Liver (tissue), 9 donors: ENCODE data around the gene C2CD4D. TPM values are rescaled to one million over a fixed set of nuclear protein-coding genes. Genes with fewer than 3 reads are reported as not detected.

Experiments used
- DNase-seq: peaks from one replicate; pipeline ENCODE4 v3.0.0-alpha.2; 2017; ENCODE audit warnings: low spot score
- H3K27ac ChIP-seq, 2 donors: one replicate each; pipeline ENCODE4 v1.7.0; 2013; ENCODE audit warnings: inconsistent platforms in 2 of 2, low read length in 2 of 2, control low read depth in 1 of 2, low read depth in 1 of 2, mild to moderate bottlenecking in 1 of 2
- H3K27me3 ChIP-seq, 4 donors: one replicate each; pipeline versions ENCODE4 v1.6.1 to v1.7.0; 2013; ENCODE audit warnings: low read length in 3 of 4, inconsistent platforms in 1 of 4, mild to moderate bottlenecking in 1 of 4, moderate library complexity in 1 of 4; ENCODE audit not compliant: control insufficient read depth in 4 of 4, insufficient read depth in 4 of 4
- H3K36me3 ChIP-seq, 4 donors: one replicate each; pipeline versions ENCODE4 v1.6.1 to v1.7.0; 2013; ENCODE audit warnings: low read length in 3 of 4, mild to moderate bottlenecking in 3 of 4, low read depth in 1 of 4, moderate library complexity in 1 of 4; ENCODE audit not compliant: control insufficient read depth in 4 of 4, insufficient read depth in 3 of 4
- H3K4me1 ChIP-seq, 4 donors: one replicate each; pipeline versions ENCODE4 v1.6.1 to v1.7.0; 2013; ENCODE audit warnings: low read length in 3 of 4, mild to moderate bottlenecking in 3 of 4, moderate library complexity in 1 of 4; ENCODE audit not compliant: control insufficient read depth in 4 of 4, insufficient read depth in 4 of 4
- H3K4me3 ChIP-seq, 3 donors: one replicate each; pipeline versions ENCODE4 v1.6.1 to v1.7.0; 2013; ENCODE audit warnings: low read length in 3 of 3, control low read depth in 1 of 3, low read depth in 1 of 3, mild to moderate bottlenecking in 1 of 3
- H3K9ac ChIP-seq, 2 donors: one replicate each; pipeline ENCODE4 v1.7.0; 2013; ENCODE audit warnings: low read length in 2 of 2, mild to moderate bottlenecking in 2 of 2, moderate library complexity in 2 of 2, control low read depth in 1 of 2, low read depth in 1 of 2
- H3K9me3 ChIP-seq, 4 donors: one replicate each; pipeline versions ENCODE4 v1.6.1 to v1.7.0; 2013; ENCODE audit warnings: low read length in 3 of 4; ENCODE audit not compliant: control insufficient read depth in 4 of 4
- EGR1 ChIP-seq, 2 donors: IDR thresholded peaks; 2 replicates each; pipeline ENCODE4 v1.6.1; 2016 to 2018; ENCODE audit warnings: antibody characterized with exemption in 2 of 2, low read depth in 2 of 2
- FOXA1 ChIP-seq: IDR thresholded peaks from 2 replicates; pipeline ENCODE4 v1.6.1; 2016; ENCODE audit warnings: antibody characterized with exemption
- FOXA2 ChIP-seq: IDR thresholded peaks from 2 replicates; pipeline ENCODE4 v1.6.1; 2016; ENCODE audit warnings: antibody characterized with exemption
- GABPA ChIP-seq, 2 donors: IDR thresholded peaks in 1 of 2; conservative IDR thresholded peaks in 1 of 2; 2 replicates each; pipeline ENCODE4 v1.6.1; 2016; ENCODE audit warnings: antibody characterized with exemption in 2 of 2, mild to moderate bottlenecking in 1 of 2, moderate library complexity in 1 of 2
- HNF4A ChIP-seq, 2 donors: conservative IDR thresholded peaks; 2 replicates each; pipeline ENCODE4 v1.6.1; 2016; ENCODE audit warnings: antibody characterized with exemption in 2 of 2, mild to moderate bottlenecking in 2 of 2
- HNF4G ChIP-seq: IDR thresholded peaks from 2 replicates; pipeline ENCODE4 v1.6.1; 2016; ENCODE audit warnings: antibody characterized with exemption
- JUND ChIP-seq, 2 donors: IDR thresholded peaks; 2 replicates each; pipeline ENCODE4 v1.6.1; 2016; ENCODE audit warnings: antibody characterized with exemption in 2 of 2
- SP1 ChIP-seq: IDR thresholded peaks from 2 replicates; pipeline ENCODE4 v1.6.1; 2018; ENCODE audit warnings: antibody characterized with exemption, mild to moderate bottlenecking
- TAF1 ChIP-seq: conservative IDR thresholded peaks from 2 replicates; pipeline ENCODE4 v1.6.1; 2016; ENCODE audit warnings: antibody characterized with exemption, mild to moderate bottlenecking
- YY1 ChIP-seq: IDR thresholded peaks from 2 replicates; pipeline ENCODE4 v1.6.1; 2016; ENCODE audit warnings: antibody characterized with exemption, mild to moderate bottlenecking
- WGBS: extraction: QIAGEN DNeasy Blood & Tissue Kit; methylation state at CpG from one replicate; pipeline ENCODE4 v1.1.7; 2013; 5-methylcytosine and 5-hydroxymethylcytosine counted together
- polyA plus RNA-seq, 2 donors: library from polyadenylated mRNA; stranded (reverse) in 1 of 2; unstranded in 1 of 2; fragments of 200-250 nt in 1 of 2; fragments of >200 nt in 1 of 2; fragmentation: Nextera tagmentation in 1 of 2; extraction: Ambion mirVana in 1 of 2; gene quantifications; one replicate each; pipeline versions ENCODE4 v1.2.1 to v1.2.3, GENCODE V29; 2013 to 2015
- total RNA-seq, 2 donors: library from RNA; depleted of rRNA; stranded (reverse); fragments of >200 nt; gene quantifications; one replicate each; pipeline ENCODE4 v1.2.3, GENCODE V29; 2014
- TF ChIP-seq, protein P1 (sequence below): IDR thresholded peaks from 2 replicates; pipeline ENCODE4 v1.6.1; 2016; ENCODE audit warnings: antibody characterized with exemption, mild to moderate bottlenecking
- TF ChIP-seq, protein P2 (sequence below): IDR thresholded peaks from 2 replicates; pipeline ENCODE4 v1.6.1; 2016; ENCODE audit warnings: antibody characterized with exemption
- TF ChIP-seq, protein P3 (sequence below): IDR thresholded peaks from 2 replicates; pipeline ENCODE4 v1.6.1; 2016; ENCODE audit warnings: antibody characterized with exemption
- donor health status: healthy.
- donor health status: healthy.
- donor health status: healthy.
- donor health status: healthy.
- donor health status: healthy.

Gene C2CD4D
- total and polyA plus RNA-seq, 4 donors: 0.02 to 0.08 TPM; not detected in 2

DNA sequence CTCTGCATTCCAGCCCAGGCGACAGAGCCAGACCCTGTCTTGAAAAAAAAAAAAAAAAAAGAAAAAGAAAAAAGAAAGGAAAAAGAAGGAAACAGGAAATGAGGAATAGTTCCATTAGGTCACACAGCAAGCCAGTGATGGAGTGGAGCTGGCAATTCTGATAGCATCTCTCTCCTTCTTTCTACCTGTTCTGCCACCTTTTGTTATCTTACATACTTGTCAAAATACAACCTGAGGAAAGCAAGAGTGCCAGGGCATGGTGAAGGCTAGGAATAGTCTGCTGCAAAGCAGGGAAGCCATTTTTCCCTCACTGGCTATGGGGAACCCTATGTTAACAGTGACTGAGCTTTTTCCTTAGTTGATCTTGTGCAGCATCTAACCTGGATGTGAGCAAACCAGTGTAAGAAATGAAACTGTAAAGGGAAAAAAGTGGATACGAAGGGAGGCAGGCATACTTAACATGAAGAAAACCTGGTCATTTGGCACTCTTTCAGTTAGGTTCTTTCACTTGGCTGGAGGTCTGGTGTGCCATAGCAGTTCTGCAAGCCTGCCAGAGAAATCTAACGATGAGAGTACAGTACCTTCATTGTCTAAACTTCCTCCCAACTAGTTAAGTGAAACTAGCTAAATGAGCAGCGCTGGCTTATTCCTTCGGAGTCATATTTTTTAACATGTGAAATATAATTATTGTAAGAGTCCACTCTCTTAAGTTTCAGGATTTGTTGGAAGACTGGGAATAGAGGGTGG lies 31.8 kb upstream of the C2CD4D start:
- H3K36me3 ChIP-seq: peaks cover 0 to 11% (median 4%) of the 10 kb centered on the region in 4 donors
- TF ChIP-seq, protein P1, sequence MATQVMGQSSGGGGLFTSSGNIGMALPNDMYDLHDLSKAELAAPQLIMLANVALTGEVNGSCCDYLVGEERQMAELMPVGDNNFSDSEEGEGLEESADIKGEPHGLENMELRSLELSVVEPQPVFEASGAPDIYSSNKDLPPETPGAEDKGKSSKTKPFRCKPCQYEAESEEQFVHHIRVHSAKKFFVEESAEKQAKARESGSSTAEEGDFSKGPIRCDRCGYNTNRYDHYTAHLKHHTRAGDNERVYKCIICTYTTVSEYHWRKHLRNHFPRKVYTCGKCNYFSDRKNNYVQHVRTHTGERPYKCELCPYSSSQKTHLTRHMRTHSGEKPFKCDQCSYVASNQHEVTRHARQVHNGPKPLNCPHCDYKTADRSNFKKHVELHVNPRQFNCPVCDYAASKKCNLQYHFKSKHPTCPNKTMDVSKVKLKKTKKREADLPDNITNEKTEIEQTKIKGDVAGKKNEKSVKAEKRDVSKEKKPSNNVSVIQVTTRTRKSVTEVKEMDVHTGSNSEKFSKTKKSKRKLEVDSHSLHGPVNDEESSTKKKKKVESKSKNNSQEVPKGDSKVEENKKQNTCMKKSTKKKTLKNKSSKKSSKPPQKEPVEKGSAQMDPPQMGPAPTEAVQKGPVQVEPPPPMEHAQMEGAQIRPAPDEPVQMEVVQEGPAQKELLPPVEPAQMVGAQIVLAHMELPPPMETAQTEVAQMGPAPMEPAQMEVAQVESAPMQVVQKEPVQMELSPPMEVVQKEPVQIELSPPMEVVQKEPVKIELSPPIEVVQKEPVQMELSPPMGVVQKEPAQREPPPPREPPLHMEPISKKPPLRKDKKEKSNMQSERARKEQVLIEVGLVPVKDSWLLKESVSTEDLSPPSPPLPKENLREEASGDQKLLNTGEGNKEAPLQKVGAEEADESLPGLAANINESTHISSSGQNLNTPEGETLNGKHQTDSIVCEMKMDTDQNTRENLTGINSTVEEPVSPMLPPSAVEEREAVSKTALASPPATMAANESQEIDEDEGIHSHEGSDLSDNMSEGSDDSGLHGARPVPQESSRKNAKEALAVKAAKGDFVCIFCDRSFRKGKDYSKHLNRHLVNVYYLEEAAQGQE: no peak
- TF ChIP-seq HNF4A (conservative IDR thresholded peaks at IDR 0.05) (no peak), FOXA2 (no peak), TAF1 (no peak), FOXA1 (no peak)
- WGBS: 68% methylated on average over 5 of the region's 5 CpGs
- no peak overlapping the region for H3K27ac ChIP-seq
- no peaks in the 10 kb centered on the region for H3K27me3 ChIP-seq
- H3K4me1 ChIP-seq: no peaks in the 10 kb centered on the region
- no peaks in the 10 kb centered on the region for H3K9me3 ChIP-seq
- H3K4me3 ChIP-seq: no peak overlapping the region
- H3K9ac ChIP-seq: no peak overlapping the region
- DNase-seq: no peak

DNA sequence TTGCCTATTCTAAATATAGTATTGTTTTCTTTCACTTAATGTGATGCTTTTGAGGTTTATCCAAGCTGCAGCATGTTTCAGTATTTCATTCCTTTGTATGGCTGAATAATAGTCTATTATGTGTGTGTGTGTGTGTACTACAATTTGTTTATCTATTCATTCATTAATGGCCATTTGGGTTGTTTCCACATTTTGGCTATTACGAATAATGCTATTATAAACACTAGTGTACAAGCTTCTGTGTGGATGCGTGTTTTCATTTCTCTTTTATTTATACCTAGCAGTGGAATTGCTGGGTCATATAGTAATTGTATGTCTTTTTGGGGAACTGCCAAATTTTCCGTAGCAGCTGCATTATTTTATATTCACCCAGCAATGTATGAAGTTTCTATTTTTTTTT lies 28.9 kb upstream of the C2CD4D start:
- Histone ChIP-seq H3K4me3 (no peak overlapping the region), H3K36me3 (peaks cover 0 to under 1% (median under 1%) of the 10 kb centered on the region in 4 donors), H3K27ac (no peak overlapping the region), H3K9me3 (no peaks in the 10 kb centered on the region), H3K9ac (no peak overlapping the region), H3K27me3 (no peaks in the 10 kb centered on the region), H3K4me1 (no peaks in the 10 kb centered on the region)
- WGBS: 56% methylated on average over 3 of the region's 3 CpGs
- DNase-seq: no peak
- no peak for TF ChIP-seq FOXA2
- TF ChIP-seq JUND (IDR thresholded peaks at IDR 0.05): no peak
- no peak for TF ChIP-seq SP1
- TF ChIP-seq GABPA (IDR thresholded peaks at IDR 0.05 in 1 of 2, conservative IDR thresholded peaks at IDR 0.05 in 1 of 2): no peak
- TF ChIP-seq FOXA1: no peak
- TF ChIP-seq, protein P1: no peak
- no peak for TF ChIP-seq YY1
- TF ChIP-seq HNF4G: no peak
- no peak for TF ChIP-seq EGR1 (IDR thresholded peaks at IDR 0.05; ENCODE audit: low read depth in 2 of 2)
- TF ChIP-seq, protein P2, sequence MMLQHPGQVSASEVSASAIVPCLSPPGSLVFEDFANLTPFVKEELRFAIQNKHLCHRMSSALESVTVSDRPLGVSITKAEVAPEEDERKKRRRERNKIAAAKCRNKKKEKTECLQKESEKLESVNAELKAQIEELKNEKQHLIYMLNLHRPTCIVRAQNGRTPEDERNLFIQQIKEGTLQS: no peak
- TF ChIP-seq, protein P3, sequence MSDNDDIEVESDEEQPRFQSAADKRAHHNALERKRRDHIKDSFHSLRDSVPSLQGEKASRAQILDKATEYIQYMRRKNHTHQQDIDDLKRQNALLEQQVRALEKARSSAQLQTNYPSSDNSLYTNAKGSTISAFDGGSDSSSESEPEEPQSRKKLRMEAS: no peak
